AG09319 (cell line): ENCODE measurements around the gene IRF8.

ENCODE experiments used
- DNase-seq: peaks from one replicate; pipeline ENCODE4 v3.0.0-alpha.2; 2010; ENCODE audit warnings: low read depth; ENCODE audit errors: extremely low read depth
- CTCF ChIP-seq: IDR thresholded peaks from 2 replicates; pipeline ENCODE4 v1.5.1; 2011; ENCODE audit warnings: low read depth, mild to moderate bottlenecking, inconsistent platforms, low read length, moderate library complexity

IRF8 gene

GRCh38 chr16:85931596-85932402, 32.8 kb downstream of the IRF8 start:
- no peak for DNase-seq
- TF ChIP-seq CTCF, result no peak

GRCh38 chr16:85934210-85934609, 35.2 kb downstream of the IRF8 start:
- no peak for DNase-seq
- TF ChIP-seq CTCF, result no peak

DNA sequence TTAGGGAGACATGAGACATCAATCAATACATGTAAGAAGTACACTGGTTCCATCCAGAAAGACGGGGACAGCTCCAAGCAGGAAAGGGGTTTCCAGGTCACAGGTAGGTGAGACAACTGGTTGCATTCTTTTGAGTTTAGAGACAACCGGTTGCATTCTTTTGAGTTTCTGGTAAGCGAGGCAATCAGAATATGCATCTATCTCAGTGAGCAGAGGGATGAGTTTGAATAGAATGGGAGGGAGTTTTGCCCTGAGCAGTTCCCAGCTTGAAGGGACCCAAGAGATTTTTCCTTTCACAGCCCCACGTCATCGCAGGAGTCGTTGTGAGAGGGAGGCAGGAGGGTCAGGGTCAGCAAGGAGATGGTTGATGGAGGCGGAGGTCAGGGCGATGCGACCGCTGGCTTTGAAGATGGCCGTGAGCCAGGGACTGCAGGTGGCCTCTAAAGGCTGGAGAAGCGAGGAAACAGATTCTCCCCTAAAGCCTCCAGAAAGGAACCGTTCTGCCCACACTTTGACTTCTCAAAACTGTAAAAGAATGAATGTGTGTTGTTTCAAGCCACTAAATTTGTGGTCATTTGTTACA, 36.5 kb downstream of the IRF8 start:
- DNase-seq, result no peak
- TF ChIP-seq CTCF, result no peak

DNA sequence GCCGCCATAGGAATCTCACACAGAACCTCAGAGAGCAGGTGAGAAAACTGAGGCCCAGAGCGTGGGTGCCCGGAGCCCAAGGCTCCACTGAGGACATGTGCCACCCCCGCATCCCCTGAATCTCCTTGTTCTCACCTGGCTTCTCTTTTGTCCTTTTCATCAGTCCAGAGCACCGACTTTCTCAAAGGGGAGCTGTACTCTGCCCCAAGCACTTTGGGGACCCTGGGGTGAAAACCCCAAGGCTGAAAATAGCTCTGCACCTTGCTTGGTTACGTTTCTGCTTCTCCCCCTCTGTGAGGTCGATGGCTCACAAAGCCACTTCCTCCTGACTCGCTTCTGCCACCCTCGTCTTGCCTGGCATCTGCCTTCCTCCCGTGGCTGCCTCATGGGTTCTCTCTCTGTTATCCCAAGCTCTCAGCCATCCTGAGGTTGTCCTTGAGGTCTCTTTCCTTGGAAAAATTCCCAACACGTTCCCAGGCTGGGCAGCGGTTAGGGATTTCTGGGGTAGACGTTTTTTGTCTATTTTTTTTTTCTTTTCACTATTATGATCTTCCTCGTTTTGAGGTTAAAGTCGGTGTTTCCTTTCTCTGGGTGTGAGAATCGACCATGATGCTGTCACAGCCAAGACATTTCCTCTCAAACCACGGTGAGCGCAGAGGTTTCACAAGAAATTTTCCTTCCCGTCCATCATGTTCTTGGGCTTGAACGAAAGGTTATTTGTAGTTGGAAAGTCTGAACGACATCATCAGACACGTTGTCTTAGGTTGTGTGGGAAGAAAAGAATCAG, 37.2 kb downstream of the IRF8 start:
- TF ChIP-seq CTCF, result no peak
- no peak for DNase-seq

GRCh38 chr16:85936816-85937215, 37.9 kb downstream of the IRF8 start:
- no peak for DNase-seq

DNA sequence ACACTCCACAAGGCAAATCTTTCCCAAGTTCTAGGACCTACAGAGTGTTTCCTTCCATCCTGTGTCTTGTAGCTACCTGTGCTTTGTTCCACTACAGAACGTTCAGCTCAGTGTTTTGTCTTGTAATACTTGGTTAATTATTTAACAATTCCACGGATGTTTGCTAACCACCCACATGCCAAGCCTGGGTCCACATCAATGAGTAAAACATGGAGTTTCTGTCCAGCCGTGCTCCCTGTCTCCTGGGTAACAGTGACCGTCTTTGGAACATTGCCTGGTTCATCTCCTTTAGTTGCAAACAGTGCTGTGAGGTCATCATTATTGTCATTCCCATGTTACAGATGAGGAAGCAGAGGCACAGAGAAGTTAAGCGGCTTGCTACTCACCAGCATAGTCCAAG, 41.3 kb downstream of the IRF8 start:
- no peak for TF ChIP-seq CTCF

More at GRCh38 chr16:85936816-85937215, 37.9 kb downstream of the IRF8 start:
- no peak for TF ChIP-seq CTCF

More for the DNA sequence above, 41.3 kb downstream of the IRF8 start:
- no peak for DNase-seq
